ENCODE measurements around the gene GSS. TPM values are rescaled to one million over a fixed set of nuclear protein-coding genes. Genes with fewer than 3 reads are reported as not detected.

The GSS gene

GRCh38 chr20:34880215-34880850, 75.3 kb downstream of the GSS start:
- TF ChIP-seq REST (IDR thresholded peaks at IDR 0.05; ENCODE audit: insufficient replicate concordance, low read depth) = no peak
- TF ChIP-seq, protein P1, sequence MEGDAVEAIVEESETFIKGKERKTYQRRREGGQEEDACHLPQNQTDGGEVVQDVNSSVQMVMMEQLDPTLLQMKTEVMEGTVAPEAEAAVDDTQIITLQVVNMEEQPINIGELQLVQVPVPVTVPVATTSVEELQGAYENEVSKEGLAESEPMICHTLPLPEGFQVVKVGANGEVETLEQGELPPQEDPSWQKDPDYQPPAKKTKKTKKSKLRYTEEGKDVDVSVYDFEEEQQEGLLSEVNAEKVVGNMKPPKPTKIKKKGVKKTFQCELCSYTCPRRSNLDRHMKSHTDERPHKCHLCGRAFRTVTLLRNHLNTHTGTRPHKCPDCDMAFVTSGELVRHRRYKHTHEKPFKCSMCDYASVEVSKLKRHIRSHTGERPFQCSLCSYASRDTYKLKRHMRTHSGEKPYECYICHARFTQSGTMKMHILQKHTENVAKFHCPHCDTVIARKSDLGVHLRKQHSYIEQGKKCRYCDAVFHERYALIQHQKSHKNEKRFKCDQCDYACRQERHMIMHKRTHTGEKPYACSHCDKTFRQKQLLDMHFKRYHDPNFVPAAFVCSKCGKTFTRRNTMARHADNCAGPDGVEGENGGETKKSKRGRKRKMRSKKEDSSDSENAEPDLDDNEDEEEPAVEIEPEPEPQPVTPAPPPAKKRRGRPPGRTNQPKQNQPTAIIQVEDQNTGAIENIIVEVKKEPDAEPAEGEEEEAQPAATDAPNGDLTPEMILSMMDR (IDR thresholded peaks at IDR 0.05; ENCODE audit: insufficient read depth, low read length) = no peak
- TF ChIP-seq SPI1 (IDR thresholded peaks at IDR 0.05; ENCODE audit: borderline replicate concordance, low read depth) = no peak
- TF ChIP-seq GABPA (IDR thresholded peaks at IDR 0.05; ENCODE audit: low read depth) = no peak
- TF ChIP-seq POLR2AphosphoS5 (IDR thresholded peaks at IDR 0.05; ENCODE audit: low read depth) = no peak

More at GRCh38 chr20:34880215-34880850, 75.3 kb downstream of the GSS start:
- H3K27ac ChIP-seq (replicated peaks) = no peak overlapping the region
- H3K4me3 ChIP-seq (replicated peaks; ENCODE audit: insufficient read depth, low read length) = no peak overlapping the region
- no peaks in the 10 kb centered on the region for H3K27me3 ChIP-seq (ENCODE audit: insufficient read depth, poor library complexity, severe bottlenecking)
- no peak for DNase-seq (ENCODE audit: low read depth in 1 of 2, low spot score in 1 of 2)

Small RNA genes lying within 50 kb of the gene (microRNA-seq; reads per million reads assigned to microRNA genes)
- gene MIR499A (not detected), gene MIR499B (not detected)
